CD14-positive monocyte (primary cell): ENCODE data around the gene BCL3. TPM values are rescaled to one million over a fixed set of nuclear protein-coding genes. Genes with fewer than 3 reads are reported as not detected.
A peak's percentile ranks its signal among the peaks of the same experiment; 100 is the strongest.

ENCODE experiments used
- DNase-seq, 3 donors: peaks; one replicate each; pipeline ENCODE4 v3.0.0-alpha.2; 2011 to 2022
- H2AFZ ChIP-seq: 2 replicates; pipeline ENCODE4 v1.6.0; 2012; ENCODE audit warnings: mild to moderate bottlenecking, low read depth, low read length, inconsistent platforms; ENCODE audit not compliant: insufficient read depth, poor library complexity, severe bottlenecking
- H3K27ac ChIP-seq, 2 donors: 1 replicate in 1 of 2; 2 replicates in 1 of 2; pipeline ENCODE4 v1.5.1; 2012 to 2013; ENCODE audit warnings: low read length in 2 of 2, control low read depth in 1 of 2, inconsistent platforms in 1 of 2, low read depth in 1 of 2, mild to moderate bottlenecking in 1 of 2
- H3K27me3 ChIP-seq, 2 donors: one replicate each; pipeline versions ENCODE4 v1.6.0 to v1.6.1; 2011 to 2013; ENCODE audit warnings: low read length in 2 of 2; ENCODE audit not compliant: control insufficient read depth in 2 of 2, insufficient read depth in 2 of 2
- H3K36me3 ChIP-seq, 2 donors: replicated peaks in 1 of 2; 1 replicate in 1 of 2; 2 replicates in 1 of 2; pipeline versions ENCODE4 v1.5.1 to v1.6.1; 2012 to 2013; ENCODE audit warnings: low read length in 2 of 2, control low read depth in 1 of 2, inconsistent platforms in 1 of 2, mild to moderate bottlenecking in 1 of 2; ENCODE audit not compliant: insufficient read depth in 2 of 2, control insufficient read depth in 1 of 2
- H3K4me1 ChIP-seq, 2 donors: 1 replicate in 1 of 2; 2 replicates in 1 of 2; pipeline versions ENCODE4 v1.5.1 to v1.6.1; 2012 to 2013; ENCODE audit warnings: low read length in 2 of 2, control low read depth in 1 of 2, inconsistent platforms in 1 of 2, mild to moderate bottlenecking in 1 of 2, moderate library complexity in 1 of 2; ENCODE audit not compliant: insufficient read depth in 2 of 2, control insufficient read depth in 1 of 2
- H3K4me2 ChIP-seq: replicated peaks from 2 replicates; pipeline ENCODE3; 2012; ENCODE audit warnings: low read length, moderate library complexity, mild to moderate bottlenecking; ENCODE audit not compliant: poor library complexity, severe bottlenecking; ENCODE audit errors: extremely low read depth
- H3K4me3 ChIP-seq, 3 experiments: fragments of 200-600 bp in 1 of 3; sonication (generic) in 1 of 3; replicated peaks in 1 of 3; 1 replicate in 2 of 3; 2 replicates in 1 of 3; pipeline ENCODE4 v1.5.1; 2011 to 2013; ENCODE audit warnings: low read length in 3 of 3, mild to moderate bottlenecking in 3 of 3, control low read depth in 2 of 3, low read depth in 2 of 3, inconsistent platforms in 1 of 3, moderate library complexity in 1 of 3
- H3K79me2 ChIP-seq: 2 replicates; pipeline ENCODE4 v1.6.0; 2012; ENCODE audit warnings: mild to moderate bottlenecking, control low read depth, inconsistent platforms, low read length, moderate library complexity; ENCODE audit not compliant: insufficient read depth
- H3K9ac ChIP-seq: 2 replicates; pipeline ENCODE4 v1.6.0; 2017; ENCODE audit warnings: low read length, mild to moderate bottlenecking; ENCODE audit not compliant: insufficient read depth, poor library complexity, severe bottlenecking
- H3K9me3 ChIP-seq, 2 donors: replicated peaks in 1 of 2; 1 replicate in 1 of 2; 2 replicates in 1 of 2; pipeline versions ENCODE4 v1.5.1 to v1.6.1; 2012 to 2013; ENCODE audit warnings: low read length in 2 of 2, control low read depth in 1 of 2; ENCODE audit not compliant: control insufficient read depth in 1 of 2, insufficient read depth in 1 of 2
- H4K20me1 ChIP-seq: 2 replicates; pipeline ENCODE4 v1.6.0; 2012; ENCODE audit warnings: mild to moderate bottlenecking, low read length, control low read depth, moderate library complexity; ENCODE audit not compliant: insufficient read depth
- H3K27ac Mint-ChIP-seq, 7 donors: one replicate each; pipeline ENCODE4 v1.8.0; 2020; ENCODE audit warnings: mild to moderate bottlenecking in 7 of 7, mixed read lengths in 7 of 7, moderate library complexity in 6 of 7, inconsistent platforms in 2 of 7
- H3K27me3 Mint-ChIP-seq, 3 donors: one replicate each; pipeline ENCODE4 v1.8.0; 2021 to 2022; ENCODE audit warnings: low read depth in 3 of 3, mild to moderate bottlenecking in 3 of 3, mixed read lengths in 3 of 3, moderate library complexity in 3 of 3, inconsistent platforms in 1 of 3
- H3K36me3 Mint-ChIP-seq, 2 donors: one replicate each; pipeline ENCODE4 v1.8.0; 2020; ENCODE audit warnings: mixed read lengths in 2 of 2, inconsistent platforms in 1 of 2, mild to moderate bottlenecking in 1 of 2
- H3K4me1 Mint-ChIP-seq: one replicate; pipeline ENCODE4 v1.8.0; 2020; ENCODE audit warnings: mild to moderate bottlenecking, mixed read lengths
- H3K4me3 Mint-ChIP-seq, 2 donors: one replicate each; pipeline ENCODE4 v1.8.0; 2020; ENCODE audit warnings: mild to moderate bottlenecking in 2 of 2, mixed read lengths in 2 of 2, moderate library complexity in 1 of 2
- H3K9me3 Mint-ChIP-seq, 7 donors: one replicate each; pipeline ENCODE4 v1.8.0; 2020 to 2022; ENCODE audit warnings: mixed read lengths in 7 of 7, mild to moderate bottlenecking in 6 of 7, moderate library complexity in 6 of 7, inconsistent platforms in 2 of 7
- WGBS: methylation state at CpG from one replicate; pipeline ENCODE4 v1.1.5; 2013; ENCODE audit warnings: missing lambda C conversion rate; ENCODE audit not compliant: insufficient coverage; 5-methylcytosine and 5-hydroxymethylcytosine counted together
- intact Hi-C, 2 donors: fragments of 100-400 bp; cut with micrococcal nuclease; formaldehyde crosslinking; loops; one replicate each; pipeline versions ENCODE4 v1.15.0 to v1.15.1; 2023
- polyA plus RNA-seq, 3 donors: library from polyadenylated mRNA; depleted of rRNA in 1 of 3; unstranded in 2 of 3; stranded (reverse) in 1 of 3; fragments of 300-500 nt in 2 of 3; fragments of >200 nt in 1 of 3; fragmentation: Illumina TruSeq in 2 of 3; gene quantifications; 1 replicate in 2 of 3; 2 replicates in 1 of 3; pipeline ENCODE4 v1.2.3, GENCODE V29; 2012 to 2021
- TF ChIP-seq, protein P1 (sequence below): fragments of 200-600 bp; IDR thresholded peaks from one replicate; pipeline ENCODE4 v1.8.0; 2022; ENCODE audit warnings: antibody characterized with exemption, mild to moderate bottlenecking

BCL3 gene
- polyA plus RNA-seq, 3 donors = 18.7 to 160 (median 23.1) TPM

DNA sequence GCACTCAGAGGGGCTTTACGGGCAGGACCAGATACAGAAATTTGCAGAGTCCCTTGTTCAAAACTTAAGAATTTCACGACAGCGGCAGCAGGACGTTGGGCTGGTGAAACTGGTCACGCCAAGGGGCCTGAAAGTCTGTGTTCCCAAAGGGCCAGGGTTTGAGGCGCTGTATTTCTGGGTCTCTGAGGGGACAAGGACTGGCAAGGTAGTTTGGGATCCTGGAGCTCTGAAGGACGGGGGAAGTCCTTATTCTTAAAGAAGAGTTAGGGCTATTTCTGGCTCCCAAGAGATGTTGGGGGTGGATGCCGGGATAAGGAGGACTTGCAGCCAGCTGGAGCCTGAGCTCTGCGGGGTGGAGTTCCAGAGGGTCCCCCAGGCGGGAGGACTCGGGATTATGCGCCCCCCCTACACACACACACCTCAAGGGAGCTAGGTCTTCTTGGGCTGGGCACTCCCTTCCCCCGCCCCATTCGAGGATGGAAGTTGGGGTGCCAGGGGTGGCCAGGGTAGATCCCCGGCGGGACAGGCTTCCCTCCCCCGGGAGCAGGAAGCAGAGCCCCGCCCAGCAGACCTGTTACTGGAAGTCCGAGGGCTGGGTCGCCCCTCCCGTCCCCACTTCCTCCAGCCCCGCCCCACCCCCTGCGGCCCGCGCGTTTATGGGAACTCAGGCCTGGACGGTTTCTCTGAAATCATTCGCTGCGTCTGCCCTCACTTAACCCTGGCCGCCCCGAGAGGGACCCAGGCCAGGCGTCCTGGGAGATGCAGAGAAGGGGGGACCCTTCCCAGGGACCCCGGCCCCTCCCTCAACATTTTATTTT, 5.6 kb downstream of the BCL3 start:
- peaks cover 74 to 85% of the 10 kb centered on the region in 2 donors for H3K36me3 Mint-ChIP-seq
- peak; percentile 91 to 94 (median 93) for DNase-seq
- H3K9me3 Mint-ChIP-seq = peaks cover 0 to 2% (median 0%) of the 10 kb centered on the region in 7 donors
- Histone ChIP-seq H3K27me3 (no peaks in the 10 kb centered on the region), H4K20me1 (peaks cover 59% of the 10 kb centered on the region), H3K36me3 (peaks cover 58 to 68% of the 10 kb centered on the region in 2 donors), H3K9ac (peak overlapping the region; percentile 88), H3K79me2 (peaks cover 67% of the 10 kb centered on the region), H3K9me3 (no peaks in the 10 kb centered on the region), H3K4me2 (peak overlapping the region; percentile 96), H3K27ac (peak overlapping the region; percentile 97 to 99), H3K4me3 (peak overlapping the region; percentile 64 to 96 (median 73)), H2AFZ (no peak overlapping the region), H3K4me1 (peaks cover 62 to 70% of the 10 kb centered on the region in 2 donors)
- intact Hi-C loops = loop anchor here (5.0 kb wide), 1 partner anchor 67 kb away; no protein-coding TSS in a partner anchor
- peaks cover 0 to 3% (median 2%) of the 10 kb centered on the region in 3 donors for H3K27me3 Mint-ChIP-seq
- TF ChIP-seq, protein P1, sequence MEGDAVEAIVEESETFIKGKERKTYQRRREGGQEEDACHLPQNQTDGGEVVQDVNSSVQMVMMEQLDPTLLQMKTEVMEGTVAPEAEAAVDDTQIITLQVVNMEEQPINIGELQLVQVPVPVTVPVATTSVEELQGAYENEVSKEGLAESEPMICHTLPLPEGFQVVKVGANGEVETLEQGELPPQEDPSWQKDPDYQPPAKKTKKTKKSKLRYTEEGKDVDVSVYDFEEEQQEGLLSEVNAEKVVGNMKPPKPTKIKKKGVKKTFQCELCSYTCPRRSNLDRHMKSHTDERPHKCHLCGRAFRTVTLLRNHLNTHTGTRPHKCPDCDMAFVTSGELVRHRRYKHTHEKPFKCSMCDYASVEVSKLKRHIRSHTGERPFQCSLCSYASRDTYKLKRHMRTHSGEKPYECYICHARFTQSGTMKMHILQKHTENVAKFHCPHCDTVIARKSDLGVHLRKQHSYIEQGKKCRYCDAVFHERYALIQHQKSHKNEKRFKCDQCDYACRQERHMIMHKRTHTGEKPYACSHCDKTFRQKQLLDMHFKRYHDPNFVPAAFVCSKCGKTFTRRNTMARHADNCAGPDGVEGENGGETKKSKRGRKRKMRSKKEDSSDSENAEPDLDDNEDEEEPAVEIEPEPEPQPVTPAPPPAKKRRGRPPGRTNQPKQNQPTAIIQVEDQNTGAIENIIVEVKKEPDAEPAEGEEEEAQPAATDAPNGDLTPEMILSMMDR = no peak
- H3K4me1 Mint-ChIP-seq = peaks cover 64% of the 10 kb centered on the region
- H3K27ac Mint-ChIP-seq = peak overlapping the region; percentile 98 to 100 (median 99)
- peak overlapping the region; percentile 90 to 94 for H3K4me3 Mint-ChIP-seq
- 0% methylated on average over 15 of the region's 33 CpGs for WGBS

DNA sequence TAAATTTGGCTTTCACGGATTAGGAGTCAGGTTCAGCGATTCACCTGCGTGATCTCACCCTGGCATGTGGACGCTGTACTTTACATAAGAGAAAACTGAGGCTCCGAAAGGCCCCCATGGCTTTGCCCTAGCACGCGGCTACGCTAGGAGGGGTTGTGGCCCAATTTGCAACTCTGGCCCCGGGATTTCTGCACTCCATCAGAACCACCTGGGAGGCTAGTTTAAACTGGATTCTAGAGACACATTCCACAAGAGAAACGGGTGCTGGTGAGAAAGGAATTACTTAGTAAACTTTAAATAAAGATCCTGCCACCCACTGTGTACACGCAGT, 6.2 kb downstream of the BCL3 start:
- WGBS = 18% methylated on average over 8 of the region's 11 CpGs
- peak overlapping the region; percentile 88 for H3K9ac ChIP-seq
- TF ChIP-seq, protein P1 = no peak
- H3K9me3 ChIP-seq = no peaks in the 10 kb centered on the region
- H3K4me2 ChIP-seq = peak overlapping the region; percentile 96
- H3K27me3 Mint-ChIP-seq = peaks cover 0 to 3% (median 2%) of the 10 kb centered on the region in 3 donors
- H3K4me1 Mint-ChIP-seq = peaks cover 61% of the 10 kb centered on the region
- peak overlapping the region; percentile 97 to 99 for H3K27ac ChIP-seq
- peaks cover 58 to 65% of the 10 kb centered on the region in 2 donors for H3K4me1 ChIP-seq
- peaks cover 0 to 2% (median 0%) of the 10 kb centered on the region in 7 donors for H3K9me3 Mint-ChIP-seq
- peaks cover 61% of the 10 kb centered on the region for H3K79me2 ChIP-seq
- peak overlapping the region; percentile 77 to 90 for H3K4me3 Mint-ChIP-seq
- no peak overlapping the region for H2AFZ ChIP-seq
- H3K36me3 ChIP-seq = peaks cover 63 to 73% of the 10 kb centered on the region in 2 donors
- DNase-seq = no peak
- H3K36me3 Mint-ChIP-seq = peaks cover 73 to 85% of the 10 kb centered on the region in 2 donors
- intact Hi-C loops = loop anchor here (5.0 kb wide), 1 partner anchor 67 kb away; no protein-coding TSS in a partner anchor
- peaks cover 59% of the 10 kb centered on the region for H4K20me1 ChIP-seq
- H3K27me3 ChIP-seq = no peaks in the 10 kb centered on the region
- peak overlapping the region; percentile 88 to 100 (median 99) for H3K27ac Mint-ChIP-seq
- peak overlapping the region; percentile 64 to 96 (median 73) for H3K4me3 ChIP-seq
